K562 (cell line): ENCODE data around the gene TMBIM4. TPM values are rescaled to one million over a fixed set of nuclear protein-coding genes. Genes with fewer than 3 reads are reported as not detected.

Source experiments
- ARNT ChIP-seq, 2 experiments: fragments of 450-650 bp; IDR thresholded peaks; 2 replicates each; pipeline ENCODE4 v1.6.1; 2016; ENCODE audit warnings: mild to moderate bottlenecking in 1 of 2
- BHLHE40 ChIP-seq: IDR thresholded peaks from 2 replicates; pipeline ENCODE4 v1.6.1; 2011; ENCODE audit warnings: low read length, improper control_type of control experiment
- BRD9 ChIP-seq: fragments of 450-650 bp; IDR thresholded peaks from 2 replicates; pipeline ENCODE4 v1.6.1; 2018; ENCODE audit warnings: low read depth; ENCODE audit not compliant: partially characterized antibody
- CHD2 ChIP-seq: IDR thresholded peaks from 2 replicates; pipeline ENCODE4 v1.6.1; 2011; ENCODE audit warnings: low read depth, low read length
- GATAD2B ChIP-seq: fragments of 450-650 bp; IDR thresholded peaks from 2 replicates; pipeline ENCODE4 v1.6.1; 2017; ENCODE audit warnings: mild to moderate bottlenecking, borderline replicate concordance
- KLF16 ChIP-seq: IDR thresholded peaks from 2 replicates; pipeline ENCODE4 v1.6.1; 2016; ENCODE audit warnings: antibody characterized with exemption
- LEF1 ChIP-seq: fragments of 450-650 bp; IDR thresholded peaks from 2 replicates; pipeline ENCODE4 v1.6.1; 2016; ENCODE audit warnings: mild to moderate bottlenecking
- MAFF ChIP-seq: IDR thresholded peaks from 2 replicates; pipeline ENCODE4 v1.6.1; 2012; ENCODE audit warnings: low read length, improper control_type of control experiment
- MAX ChIP-seq: sonication (generic); formaldehyde crosslinking; IDR thresholded peaks from 2 replicates; pipeline ENCODE4 v1.9.0; 2022; ENCODE audit warnings: mild to moderate bottlenecking, missing genetic modification reagents
- MYNN ChIP-seq, 2 experiments: sonication (generic); formaldehyde crosslinking in 1 of 2; IDR thresholded peaks; 2 replicates each; pipeline versions ENCODE4 v1.5.0 to v1.6.1; 2016 to 2020; ENCODE audit warnings: antibody characterized with exemption in 1 of 2, missing genetic modification reagents in 1 of 2
- PTBP1 ChIP-seq: fragments of 200-400 bp; formaldehyde crosslinking; IDR thresholded peaks from 2 replicates; pipeline ENCODE4 v1.6.1; 2017; ENCODE audit warnings: low read depth, low read length
- PYGO2 ChIP-seq: fragments of 450-650 bp; IDR thresholded peaks from 2 replicates; pipeline ENCODE4 v1.6.1; 2016; ENCODE audit warnings: mild to moderate bottlenecking, missing genetic modification characterization, moderate library complexity, missing compliant biosample characterization
- SLC30A9 ChIP-seq: fragments of 250-450 bp; sonication (Bioruptor Pico); IDR thresholded peaks from 2 replicates; pipeline ENCODE4 v1.8.0; 2022; ENCODE audit warnings: mild to moderate bottlenecking, moderate library complexity
- SRSF7 ChIP-seq: fragments of 200-400 bp; formaldehyde crosslinking; optimal IDR thresholded peaks from 2 replicates; pipeline ENCODE3; 2017; ENCODE audit warnings: mild to moderate bottlenecking, low read depth, low read length
- TFAP4 ChIP-seq: sonication (generic); formaldehyde crosslinking; IDR thresholded peaks from 2 replicates; pipeline ENCODE4 v1.8.0; 2022; ENCODE audit warnings: missing genetic modification reagents, mild to moderate bottlenecking, moderate library complexity, borderline replicate concordance
- ZNF165 ChIP-seq: fragments of 250-450 bp; sonication (Bioruptor Pico); IDR thresholded peaks from 2 replicates; pipeline ENCODE4 v1.4.0; 2020; ENCODE audit warnings: borderline replicate concordance
- polyA plus RNA-seq, 8 experiments: library from polyadenylated mRNA; depleted of rRNA in 4 of 8; stranded (reverse) in 5 of 8; unstranded in 3 of 8; fragments of >200 nt; fragmentation: Nextera tagmentation in 2 of 8; fragmentation: Illumina TruSeq in 1 of 8; extraction: Ambion mirVana in 2 of 8; extraction: Trizol in 1 of 8; gene quantifications; 2 replicates each; pipeline versions ENCODE4 v1.2.1 to v1.2.3, GENCODE V29; 2011 to 2014; ENCODE audit warnings: inconsistent platforms in 1 of 8, missing spikeins in 1 of 8
- total RNA-seq, 7 experiments: library from RNA; depleted of rRNA in 6 of 7; stranded (reverse); fragments of >200 nt in 6 of 7; fragmentation: Illumina TruSeq in 2 of 7; extraction: Trizol in 2 of 7; gene quantifications; 2 replicates each; pipeline versions ENCODE4 v1.2.1 to v1.2.3, GENCODE V29; 2011 to 2021; ENCODE audit warnings: low replicate concordance in 1 of 7
- TF ChIP-seq, protein P1 (sequence below), 2 experiments: IDR thresholded peaks in 1 of 2; conservative IDR thresholded peaks in 1 of 2; 2 replicates each; pipeline ENCODE4 v1.6.1; 2016; ENCODE audit warnings: low read depth in 2 of 2, mild to moderate bottlenecking in 1 of 2, missing compliant biosample characterization in 1 of 2, missing genetic modification characterization in 1 of 2, moderate library complexity in 1 of 2
- TF ChIP-seq, protein P2 (sequence below): fragments of 250-450 bp; sonication (Bioruptor Pico); IDR thresholded peaks from 2 replicates; pipeline ENCODE4 v1.4.0; 2020; ENCODE audit warnings: borderline replicate concordance

Gene TMBIM4
- total and polyA plus RNA-seq, 9 of the 15 experiments (the other 6 are each of a cell fraction or from before 2014, with no cell fraction given), result 18.6 to 272 (median 50.0) TPM

GRCh38 chr12:66210840-66211239 is 41.0 kb upstream of the TMBIM4 start (continued):
- TF ChIP-seq, protein P1, sequence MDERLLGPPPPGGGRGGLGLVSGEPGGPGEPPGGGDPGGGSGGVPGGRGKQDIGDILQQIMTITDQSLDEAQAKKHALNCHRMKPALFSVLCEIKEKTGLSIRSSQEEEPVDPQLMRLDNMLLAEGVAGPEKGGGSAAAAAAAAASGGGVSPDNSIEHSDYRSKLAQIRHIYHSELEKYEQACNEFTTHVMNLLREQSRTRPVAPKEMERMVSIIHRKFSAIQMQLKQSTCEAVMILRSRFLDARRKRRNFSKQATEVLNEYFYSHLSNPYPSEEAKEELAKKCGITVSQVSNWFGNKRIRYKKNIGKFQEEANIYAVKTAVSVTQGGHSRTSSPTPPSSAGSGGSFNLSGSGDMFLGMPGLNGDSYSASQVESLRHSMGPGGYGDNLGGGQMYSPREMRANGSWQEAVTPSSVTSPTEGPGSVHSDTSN (CRISPR knock-in tag; IDR thresholded peaks at IDR 0.05; ENCODE audit: low read depth), result no peak
- TF ChIP-seq, protein P1 (tag; conservative IDR thresholded peaks at IDR 0.05; ENCODE audit: low read depth), result no peak; the same call in 1 of the 2 replicates
- TF ChIP-seq LEF1, result no peak
- no peak for TF ChIP-seq BRD9
- TF ChIP-seq KLF16, result no peak
- peak; percentile 84 for TF ChIP-seq MAFF
- TF ChIP-seq MAX (CRISPR knock-in tag), result no peak
- TF ChIP-seq GATAD2B, result no peak
- no peak for TF ChIP-seq PTBP1
- no peak for TF ChIP-seq TFAP4 (CRISPR knock-in tag)
- no peak for TF ChIP-seq ARNT (IDR thresholded peaks at IDR 0.05)
- TF ChIP-seq, protein P2, sequence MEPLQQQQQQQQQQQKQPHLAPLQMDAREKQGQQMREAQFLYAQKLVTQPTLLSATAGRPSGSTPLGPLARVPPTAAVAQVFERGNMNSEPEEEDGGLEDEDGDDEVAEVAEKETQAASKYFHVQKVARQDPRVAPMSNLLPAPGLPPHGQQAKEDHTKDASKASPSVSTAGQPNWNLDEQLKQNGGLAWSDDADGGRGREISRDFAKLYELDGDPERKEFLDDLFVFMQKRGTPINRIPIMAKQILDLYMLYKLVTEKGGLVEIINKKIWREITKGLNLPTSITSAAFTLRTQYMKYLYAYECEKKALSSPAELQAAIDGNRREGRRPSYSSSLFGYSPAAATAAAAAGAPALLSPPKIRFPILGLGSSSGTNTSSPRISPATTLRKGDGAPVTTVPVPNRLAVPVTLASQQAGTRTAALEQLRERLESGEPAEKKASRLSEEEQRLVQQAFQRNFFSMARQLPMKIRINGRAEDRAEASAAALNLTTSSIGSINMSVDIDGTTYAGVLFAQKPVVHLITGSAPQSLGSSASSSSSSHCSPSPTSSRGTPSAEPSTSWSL, result no peak
- no peak for TF ChIP-seq MYNN (IDR thresholded peaks at IDR 0.05)
- TF ChIP-seq MYNN (CRISPR knock-in tag; IDR thresholded peaks at IDR 0.05), result no peak
- TF ChIP-seq BHLHE40, result peak; percentile 49; the same call in 1 of the 2 replicates
- no peak for TF ChIP-seq CHD2
- TF ChIP-seq SRSF7, result no peak
- no peak for TF ChIP-seq SLC30A9 (CRISPR knock-in tag)
- TF ChIP-seq ZNF165 (CRISPR knock-in tag), result no peak
- no peak for TF ChIP-seq PYGO2 (tag)
